LNCaP clone FGC (cell line): ENCODE data around the gene KCNG2.

Experiments
- DNase-seq: peaks from one replicate; pipeline ENCODE4 v3.0.0-alpha.2; 2011; ENCODE audit warnings: low read depth
- H3K4me3 ChIP-seq: 2 replicates; pipeline ENCODE4 v1.5.1; 2011; ENCODE audit warnings: mild to moderate bottlenecking, low read depth, low read length, control low read depth
- CTCF ChIP-seq: IDR thresholded peaks from 2 replicates; pipeline ENCODE4 v1.5.1; 2012; ENCODE audit warnings: mild to moderate bottlenecking; ENCODE audit not compliant: control insufficient read depth, insufficient read depth; ENCODE audit errors: extremely low read depth

Gene KCNG2

GRCh38 chr18:79872527-79873444 lies 75.0 kb downstream of the KCNG2 start:
- no peak for TF ChIP-seq CTCF
- H3K4me3 ChIP-seq: no peak overlapping the region
- no peak for DNase-seq

DNA sequence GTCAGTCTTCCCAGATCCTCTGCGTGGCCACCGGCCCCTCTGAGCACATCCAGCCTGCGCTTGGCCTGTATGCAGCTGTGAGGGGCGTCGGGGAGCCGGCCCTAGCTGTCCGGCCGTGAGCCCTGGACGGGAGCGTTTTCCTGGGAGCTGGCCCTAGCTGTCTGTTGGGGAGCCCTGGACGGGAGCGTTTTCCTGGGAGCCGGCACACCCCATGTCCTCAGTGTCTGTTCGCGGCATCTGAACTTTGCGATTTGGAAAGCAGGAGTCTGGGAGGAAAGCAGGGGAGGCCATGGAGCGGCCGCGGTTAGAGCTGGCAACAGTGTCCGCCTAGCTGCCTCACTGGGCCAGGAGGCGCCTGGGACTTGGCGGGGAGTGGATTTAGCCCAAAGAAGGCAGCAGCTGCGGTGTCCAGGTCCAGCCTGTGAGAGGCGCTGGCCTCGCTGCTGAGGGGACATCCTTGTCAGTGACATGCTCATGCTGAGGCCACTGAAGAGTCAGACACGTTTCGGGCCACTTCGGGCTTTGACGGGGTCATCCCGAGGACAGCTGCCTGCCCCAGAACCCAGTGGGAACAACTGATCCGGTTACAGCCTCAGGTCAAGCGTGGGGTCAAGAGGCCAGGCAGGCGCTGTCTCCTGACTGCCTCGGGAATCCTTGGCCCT lies 75.8 kb downstream of the KCNG2 start:
- H3K4me3 ChIP-seq: no peak overlapping the region
- TF ChIP-seq CTCF: no peak
- DNase-seq: no peak

- TF ChIP-seq CTCF: no peak
- DNase-seq: no peak
- no peak overlapping the region for H3K4me3 ChIP-seq
These were observed 77.1 kb downstream of the KCNG2 start for GRCh38 chr18:79874553-79875530.

DNA sequence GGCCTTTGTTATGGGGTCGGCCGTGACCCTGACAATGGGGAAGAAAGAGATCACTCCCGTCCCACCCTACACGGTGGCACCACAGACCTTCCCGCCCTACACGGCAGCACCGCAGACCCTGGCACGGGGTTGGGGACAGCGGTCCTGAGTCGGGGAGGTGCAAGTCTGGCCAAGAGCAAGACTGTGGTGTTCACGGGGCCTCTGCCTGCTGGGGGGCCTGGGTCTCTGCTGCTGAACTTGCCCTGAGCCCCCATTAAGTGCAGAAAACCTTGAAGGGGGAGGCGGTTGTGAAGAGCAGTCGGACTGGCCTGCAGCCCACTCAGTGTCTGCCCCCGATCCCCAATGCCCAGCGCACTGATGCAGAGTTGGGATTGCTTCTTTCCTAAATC lies 77.8 kb downstream of the KCNG2 start:
- no peak for DNase-seq
- TF ChIP-seq CTCF: no peak
- H3K4me3 ChIP-seq: no peak overlapping the region

- H3K4me3 ChIP-seq: no peak overlapping the region
- no peak for DNase-seq
- TF ChIP-seq CTCF: no peak
These were observed 78.3 kb downstream of the KCNG2 start for GRCh38 chr18:79875931-79876461.

DNA sequence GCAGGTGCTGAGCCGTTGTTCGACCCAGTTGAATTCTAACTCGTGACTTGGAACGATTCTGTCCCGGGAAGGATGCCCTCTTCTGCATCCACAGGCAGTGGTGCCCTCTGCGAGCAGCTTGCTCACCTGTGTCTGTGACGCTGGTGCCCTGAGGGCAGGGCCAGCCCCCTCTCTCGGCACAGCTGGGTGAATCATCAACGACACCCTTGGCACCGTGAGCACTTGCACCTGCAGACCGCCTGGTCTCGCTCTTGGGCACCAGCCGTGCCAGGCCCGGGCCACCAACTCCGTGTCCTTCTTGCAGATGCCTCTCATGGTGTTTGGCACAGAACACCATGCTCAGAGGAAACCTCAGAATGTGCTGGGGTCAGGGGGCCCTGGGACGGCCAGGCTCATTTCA lies 78.8 kb downstream of the KCNG2 start:
- no peak overlapping the region for H3K4me3 ChIP-seq
- TF ChIP-seq CTCF: no peak
- DNase-seq: no peak
